ENCODE results near the gene FBXL7.

- TF ChIP-seq CTCF (IDR thresholded peaks at IDR 0.05 in 8 of 11, conservative IDR thresholded peaks at IDR 0.05 in 3 of 11) (no peak), POLR2AphosphoS5 (IDR thresholded peaks at IDR 0.05) (no peak), POLR2A (IDR thresholded peaks at IDR 0.05) (no peak)
Observed at GRCh38 chr5:15564523-15564922, 64.5 kb downstream of the FBXL7 start.

Data from spleen (tissue), 7 donors.